Endothelial cell of umbilical vein (primary cell): ENCODE measurements around the gene EGLN1. TPM values are rescaled to one million over a fixed set of nuclear protein-coding genes. Genes with fewer than 3 reads are reported as not detected.

Source experiments
- BruUV-seq: library from RNA; stranded (reverse); fragments of 400-500 nt; replicated peaks from 2 replicates; lab custom pipeline; 2021; lab: Mats Ljungman, UMichigan
- CTCF ChIA-PET: fragments of 300-600, 350-600 bp; sonication (Branson Sonifier 250); formaldehyde crosslinking; loops from one replicate; lab custom pipeline; 2021; ENCODE audit warnings: antibody characterized with exemption, inconsistent platforms; lab: Charles Lee
- POLR2A ChIA-PET: fragments of 300-600, 350-600 bp; sonication (Branson Sonifier 250); formaldehyde crosslinking; loops from one replicate; lab custom pipeline; 2021; ENCODE audit warnings: antibody characterized with exemption, inconsistent platforms; lab: Charles Lee
- DNase-seq: peaks from one replicate; pipeline ENCODE4 v3.0.0-alpha.2; 2011; ENCODE audit warnings: low read depth, low spot score
- FAIRE-seq: peaks from 2 replicates; lab custom pipeline; 2011; peaks lifted over from hg19 to GRCh38; lab: Jason Lieb, UNC
- H2AFZ ChIP-seq: 2 replicates; pipeline ENCODE4 v1.6.0; 2012; ENCODE audit warnings: low read depth, low read length, control low read depth, inconsistent platforms
- H3K27ac ChIP-seq: 2 replicates; pipeline ENCODE4 v1.5.1; 2011; ENCODE audit warnings: low read depth, mild to moderate bottlenecking, control low read depth, low read length, moderate library complexity; ENCODE audit not compliant: insufficient read depth
- H3K27me3 ChIP-seq, 2 experiments: 2 replicates each; pipeline versions ENCODE4 v1.6.0 to v1.6.1; 2011; ENCODE audit warnings: low read length in 2 of 2, mixed read lengths in 1 of 2; ENCODE audit not compliant: control insufficient read depth in 2 of 2, insufficient read depth in 2 of 2
- H3K36me3 ChIP-seq, 2 experiments: 2 replicates in 1 of 2; 3 replicates in 1 of 2; pipeline ENCODE4 v1.5.1; 2011; ENCODE audit warnings: low read length in 2 of 2, mild to moderate bottlenecking in 1 of 2, moderate library complexity in 1 of 2; ENCODE audit not compliant: control insufficient read depth in 2 of 2, insufficient read depth in 2 of 2; ENCODE audit errors: extremely low read depth in 1 of 2
- H3K4me1 ChIP-seq: 3 replicates; pipeline ENCODE4 v1.5.1; 2011; ENCODE audit warnings: mild to moderate bottlenecking, low read length; ENCODE audit not compliant: control insufficient read depth, insufficient read depth; ENCODE audit errors: extremely low read depth
- H3K4me2 ChIP-seq: 2 replicates; pipeline ENCODE4 v1.6.1; 2011; ENCODE audit warnings: low read length, control low read depth, mixed read lengths; ENCODE audit not compliant: insufficient read depth
- H3K4me3 ChIP-seq, 3 experiments: fragments of 200-600 bp in 1 of 3; sonication (generic), shearing (Covaris generic) in 1 of 3; replicated peaks in 1 of 3; 2 replicates each; pipeline ENCODE4 v1.5.1; 2011 to 2016; ENCODE audit warnings: control low read depth in 3 of 3, low read length in 3 of 3, mild to moderate bottlenecking in 2 of 3, inconsistent platforms in 1 of 3, low read depth in 1 of 3, moderate library complexity in 1 of 3; ENCODE audit not compliant: insufficient read depth in 1 of 3
- H3K79me2 ChIP-seq: 2 replicates; pipeline ENCODE4 v1.6.0; 2012; ENCODE audit warnings: low read length, inconsistent platforms; ENCODE audit not compliant: control insufficient read depth, insufficient read depth
- H3K9ac ChIP-seq: replicated peaks from 2 replicates; pipeline ENCODE3; 2011; ENCODE audit warnings: low read length, control low read depth; ENCODE audit not compliant: insufficient read depth; ENCODE audit errors: extremely low read depth
- H3K9me1 ChIP-seq: replicated peaks from 3 replicates; pipeline ENCODE4 v1.6.0; 2011; ENCODE audit warnings: mild to moderate bottlenecking, low read length; ENCODE audit not compliant: control insufficient read depth, insufficient read depth; ENCODE audit errors: extremely low read depth
- H3K9me3 ChIP-seq: replicated peaks from 2 replicates; pipeline ENCODE4 v1.5.1; 2012; ENCODE audit warnings: low read length, inconsistent platforms; ENCODE audit not compliant: control insufficient read depth, insufficient read depth
- H4K20me1 ChIP-seq: replicated peaks from 2 replicates; pipeline ENCODE3; 2011; ENCODE audit warnings: mild to moderate bottlenecking, low read length; ENCODE audit not compliant: control insufficient read depth, insufficient read depth; ENCODE audit errors: extremely low read depth
- CTCF ChIP-seq, 2 donors: IDR thresholded peaks; 1 replicate in 1 of 2; 2 replicates in 1 of 2; pipeline ENCODE4 v1.5.1; 2011; ENCODE audit warnings: low read length in 2 of 2, mild to moderate bottlenecking in 2 of 2, moderate library complexity in 2 of 2, control low read depth in 1 of 2, inconsistent platforms in 1 of 2, low read depth in 1 of 2; ENCODE audit not compliant: insufficient read depth in 1 of 2; ENCODE audit errors: extremely low read depth in 1 of 2
- EZH2 ChIP-seq: IDR thresholded peaks from 2 replicates; pipeline ENCODE4 v1.6.1; 2012; ENCODE audit warnings: borderline replicate concordance, low read depth, mild to moderate bottlenecking, moderate library complexity, low read length, inconsistent platforms; ENCODE audit not compliant: severe bottlenecking
- FOS ChIP-seq: IDR thresholded peaks from 2 replicates; pipeline ENCODE4 v1.6.1; 2011; ENCODE audit warnings: mild to moderate bottlenecking, low read length, moderate library complexity, borderline replicate concordance; ENCODE audit not compliant: insufficient read depth
- GATA2 ChIP-seq: IDR thresholded peaks from 2 replicates; pipeline ENCODE4 v1.7.0; 2011; ENCODE audit warnings: low read depth, mild to moderate bottlenecking, moderate library complexity, mixed read lengths, low read length; ENCODE audit not compliant: insufficient read length, insufficient read depth
- JUN ChIP-seq: IDR thresholded peaks from 2 replicates; pipeline ENCODE4 v1.6.1; 2011; ENCODE audit warnings: borderline replicate concordance, low read depth; ENCODE audit not compliant: insufficient read length, insufficient read depth
- MAX ChIP-seq: IDR thresholded peaks from 2 replicates; pipeline ENCODE4 v1.6.1; 2011; ENCODE audit not compliant: insufficient read depth, insufficient read length
- MYC ChIP-seq: IDR thresholded peaks from one replicate; pipeline ENCODE4 v1.6.1; 2011; ENCODE audit warnings: mild to moderate bottlenecking, low read depth, low read length
- POLR2A ChIP-seq: IDR thresholded peaks from 2 replicates; pipeline ENCODE4 v1.6.1; 2012; ENCODE audit warnings: low read depth, mild to moderate bottlenecking, control low read depth, low read length
- POLR2AphosphoS5 ChIP-seq: IDR thresholded peaks from 2 replicates; pipeline ENCODE4 v1.6.1; 2012; ENCODE audit warnings: low read depth, mild to moderate bottlenecking, control low read depth, low read length, moderate library complexity; ENCODE audit not compliant: insufficient read depth
- dilution Hi-C: fragments of 300-500 bp; cut with MboI; formaldehyde crosslinking; loops from one replicate; pipeline ENCODE4 v1.15.0; 2019; ENCODE audit warnings: low sequenced_read_pairs; ENCODE audit not compliant: extremely low pct_ligation_motif_present
- intact Hi-C: fragments of 100-400 bp; cut with micrococcal nuclease; formaldehyde crosslinking; loops from one replicate; pipeline ENCODE4 v1.10.0; 2022
- polyA plus RNA-seq, 4 experiments: library from polyadenylated mRNA; depleted of rRNA in 3 of 4; stranded (reverse) in 3 of 4; unstranded in 1 of 4; fragments of >200 nt; gene quantifications; 2 replicates each; pipeline versions ENCODE4 v1.2.1 to v1.2.3, GENCODE V29; 2011 to 2012; ENCODE audit warnings: missing spikeins in 1 of 4
- total RNA-seq: library from RNA; stranded (reverse); gene quantifications from 2 replicates; pipeline ENCODE4 v1.2.3, GENCODE V29; 2021

The EGLN1 gene
- total and polyA plus RNA-seq, 2 donors (not counting 3 experiments of a cell fraction or from before 2014, with no cell fraction given) = 13.7 to 38.1 TPM

DNA sequence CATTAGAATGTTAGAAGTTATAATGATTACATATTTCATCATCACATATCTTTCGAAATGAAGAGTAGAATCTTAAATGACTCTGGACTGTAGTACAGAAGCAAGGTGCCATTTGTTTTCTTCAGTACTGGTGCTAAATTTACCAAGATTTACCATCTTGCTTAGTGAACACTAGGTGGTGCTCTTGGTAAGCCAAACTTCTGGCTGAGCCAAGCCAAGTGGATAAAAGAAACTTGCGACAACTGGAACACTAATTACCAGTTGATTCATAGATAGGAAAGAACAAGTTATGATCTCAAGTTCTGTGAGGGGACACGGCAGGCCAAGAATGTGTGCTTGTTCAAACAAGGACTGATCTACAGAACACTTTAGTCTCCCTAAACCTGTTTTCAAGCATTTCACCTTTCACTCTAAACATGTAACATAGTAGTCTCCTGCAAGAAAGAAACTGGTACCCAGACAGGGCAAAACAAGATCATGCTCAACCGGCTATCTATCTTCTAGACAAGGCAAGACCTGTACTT lies 64.2 kb downstream of the EGLN1 start:
- intact Hi-C loops = loop anchor here (1.0 to 2.0 kb wide), 9 partner anchors 37 to 449 kb away; partner anchors contain the start of genes EGLN1 and TSNAX
- POLR2A ChIA-PET = no interaction called here
- DNase-seq = peak; percentile 82

More for the DNA sequence above, 64.2 kb downstream of the EGLN1 start:
- peak; percentile 95 for FAIRE-seq
- Histone ChIP-seq H3K9me1 (no peaks in the 10 kb centered on the region), H3K79me2 (no peaks in the 10 kb centered on the region), H3K9ac (no peak overlapping the region), H3K9me3 (no peaks in the 10 kb centered on the region), H3K27me3 (no peaks in the 10 kb centered on the region), H3K4me3 (no peak overlapping the region), H4K20me1 (no peaks in the 10 kb centered on the region), H3K27ac (no peak overlapping the region), H3K4me1 (peaks cover 7% of the 10 kb centered on the region), H2AFZ (no peak overlapping the region), H3K4me2 (no peak overlapping the region), H3K36me3 (no peaks in the 10 kb centered on the region)
- dilution Hi-C loops = no loop called here
- no TSS peak for BruUV-seq
- CTCF ChIA-PET = interaction anchor here (0.8 to 4.1 kb wide), 18 partner anchors 9 to 248 kb away, joined by 3 to 47 read pairs (median 6); partner anchors contain the start of genes EGLN1, EXOC8 and SPRTN
- TF ChIP-seq EZH2 = no peak
- no peak for TF ChIP-seq FOS
- no peak for TF ChIP-seq POLR2AphosphoS5
- no peak for TF ChIP-seq MAX
- peak; percentile 54 for TF ChIP-seq CTCF (IDR thresholded peaks at IDR 0.05; ENCODE audit: extremely low read depth in 1 of 2, insufficient read depth in 1 of 2, low read depth in 1 of 2, low read length in 2 of 2)
- peak; percentile 34 for TF ChIP-seq GATA2
- TF ChIP-seq MYC = no peak
- no peak for TF ChIP-seq JUN
- no peak for TF ChIP-seq POLR2A
